MM.1S (cell line): ENCODE data around the gene TTI1.

ENCODE experiments used
- EZH2 ChIP-seq: fragments of 300-600 bp; sonication (generic); optimal IDR thresholded peaks from 2 replicates; pipeline ENCODE3; 2017; ENCODE audit warnings: low read depth, mild to moderate bottlenecking, antibody characterized with exemption, low read length, mixed read lengths
- EZH2phosphoT487 ChIP-seq: fragments of 300-600 bp; sonication (generic); IDR thresholded peaks from 2 replicates; pipeline ENCODE4 v1.6.1; 2018; ENCODE audit warnings: antibody characterized with exemption, low read length
- TF ChIP-seq, protein P1 (sequence below): fragments of 300-600 bp; sonication (generic); IDR thresholded peaks from 2 replicates; pipeline ENCODE4 v1.5.1; 2016; ENCODE audit warnings: antibody characterized with exemption, low read length, mixed read lengths

DNA sequence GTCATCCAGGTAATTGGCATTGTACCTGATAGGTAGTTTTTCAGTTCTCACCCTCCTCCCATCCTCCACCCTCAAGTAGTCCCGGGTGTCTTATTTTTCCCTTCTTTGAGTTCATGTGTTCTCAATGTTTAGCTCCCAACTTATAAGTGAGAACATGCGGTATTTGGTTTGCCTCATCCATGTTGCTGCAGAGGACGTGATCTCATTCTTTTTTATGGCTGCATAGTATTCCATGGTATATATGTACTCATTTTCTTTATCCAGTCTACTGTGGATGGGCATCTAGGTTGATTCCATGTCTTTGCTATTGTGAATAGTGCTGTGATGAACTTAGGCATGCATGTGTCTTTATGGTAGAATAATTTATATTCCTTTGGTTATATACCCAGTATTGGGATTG is 46.1 kb upstream of the TTI1 start:
- TF ChIP-seq, protein P1, sequence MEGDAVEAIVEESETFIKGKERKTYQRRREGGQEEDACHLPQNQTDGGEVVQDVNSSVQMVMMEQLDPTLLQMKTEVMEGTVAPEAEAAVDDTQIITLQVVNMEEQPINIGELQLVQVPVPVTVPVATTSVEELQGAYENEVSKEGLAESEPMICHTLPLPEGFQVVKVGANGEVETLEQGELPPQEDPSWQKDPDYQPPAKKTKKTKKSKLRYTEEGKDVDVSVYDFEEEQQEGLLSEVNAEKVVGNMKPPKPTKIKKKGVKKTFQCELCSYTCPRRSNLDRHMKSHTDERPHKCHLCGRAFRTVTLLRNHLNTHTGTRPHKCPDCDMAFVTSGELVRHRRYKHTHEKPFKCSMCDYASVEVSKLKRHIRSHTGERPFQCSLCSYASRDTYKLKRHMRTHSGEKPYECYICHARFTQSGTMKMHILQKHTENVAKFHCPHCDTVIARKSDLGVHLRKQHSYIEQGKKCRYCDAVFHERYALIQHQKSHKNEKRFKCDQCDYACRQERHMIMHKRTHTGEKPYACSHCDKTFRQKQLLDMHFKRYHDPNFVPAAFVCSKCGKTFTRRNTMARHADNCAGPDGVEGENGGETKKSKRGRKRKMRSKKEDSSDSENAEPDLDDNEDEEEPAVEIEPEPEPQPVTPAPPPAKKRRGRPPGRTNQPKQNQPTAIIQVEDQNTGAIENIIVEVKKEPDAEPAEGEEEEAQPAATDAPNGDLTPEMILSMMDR, result no peak
- TF ChIP-seq EZH2phosphoT487, result no peak
- no peak for TF ChIP-seq EZH2
